ENCODE results near the gene PIAS2. TPM values are rescaled to one million over a fixed set of nuclear protein-coding genes. Genes with fewer than 3 reads are reported as not detected.

The PIAS2 gene
- polyA plus RNA-seq, 3 donors, result 9.9 to 13.2 (median 11.0) TPM

- H3K4me1 Mint-ChIP-seq, result peaks cover 40% of the 10 kb centered on the region
- Histone ChIP-seq H3K36me3 (replicated peaks in 1 of 2; ENCODE audit: control insufficient read depth in 1 of 2, insufficient read depth in 2 of 2, low read length in 2 of 2) (no peaks in the 10 kb centered on the region), H3K27me3 (ENCODE audit: control insufficient read depth in 2 of 2, insufficient read depth in 2 of 2, low read length in 2 of 2) (no peaks in the 10 kb centered on the region), H4K20me1 (ENCODE audit: insufficient read depth, low read length) (peaks cover 17% of the 10 kb centered on the region), H3K9ac (ENCODE audit: insufficient read depth, low read length, poor library complexity, severe bottlenecking) (peak overlapping the region; percentile 74), H3K27ac (ENCODE audit: low read depth in 1 of 2, low read length in 2 of 2) (no peak overlapping the region), H3K9me3 (replicated peaks in 1 of 2; ENCODE audit: control insufficient read depth in 1 of 2, insufficient read depth in 1 of 2, low read length in 2 of 2) (no peaks in the 10 kb centered on the region), H3K4me2 (replicated peaks; ENCODE audit: extremely low read depth, low read length, poor library complexity, severe bottlenecking) (peak overlapping the region; percentile 93), H3K79me2 (ENCODE audit: insufficient read depth, low read length) (peaks cover 54% of the 10 kb centered on the region), H2AFZ (ENCODE audit: insufficient read depth, low read depth, low read length, poor library complexity, severe bottlenecking) (peak overlapping the region; percentile 90), H3K4me3 (replicated peaks in 1 of 3; ENCODE audit: low read depth in 2 of 3, low read length in 3 of 3) (peak overlapping the region; percentile 63 to 98 (median 84)), H3K4me1 (ENCODE audit: control insufficient read depth in 1 of 2, insufficient read depth in 2 of 2, low read length in 2 of 2) (peaks cover 18 to 23% of the 10 kb centered on the region in 2 donors)
- WGBS (ENCODE audit: insufficient coverage), result no CpG with 5 or more reads among the region's 12 CpGs
- TF ChIP-seq CTCF (IDR thresholded peaks at IDR 0.05), result no peak
- intact Hi-C loops (cut with micrococcal nuclease), result no loop called here
- H3K27me3 Mint-ChIP-seq (ENCODE audit: low read depth in 3 of 3), result peaks cover 0 to 10% (median 0%) of the 10 kb centered on the region in 3 donors
- H3K27ac Mint-ChIP-seq, result no peak overlapping the region
- peak overlapping the region; percentile 89 to 93 for H3K4me3 Mint-ChIP-seq
- H3K36me3 Mint-ChIP-seq, result no peaks in the 10 kb centered on the region
- peaks cover 0 to 1% (median 0%) of the 10 kb centered on the region in 7 donors for H3K9me3 Mint-ChIP-seq
- DNase-seq, result no peak
Measured at GRCh38 chr18:46915800-46916550, 1.3 kb downstream of the PIAS2 start.

- Mint-ChIP-seq H3K9me3 (peaks cover 0 to 5% (median 3%) of the 10 kb centered on the region in 7 donors), H3K27ac (no peak overlapping the region), H3K4me1 (peaks cover 19% of the 10 kb centered on the region), H3K36me3 (peaks cover 0 to 11% of the 10 kb centered on the region in 2 donors), H3K4me3 (no peak overlapping the region), H3K27me3 (ENCODE audit: low read depth in 3 of 3) (no peaks in the 10 kb centered on the region)
- no peak overlapping the region for H2AFZ ChIP-seq (ENCODE audit: insufficient read depth, low read depth, low read length, poor library complexity, severe bottlenecking)
- no peak for TF ChIP-seq CTCF (IDR thresholded peaks at IDR 0.05)
- H3K79me2 ChIP-seq (ENCODE audit: insufficient read depth, low read length), result peaks cover 71% of the 10 kb centered on the region
- intact Hi-C loops (cut with micrococcal nuclease), result no loop called here
- H3K9ac ChIP-seq (ENCODE audit: insufficient read depth, low read length, poor library complexity, severe bottlenecking), result no peak overlapping the region
- H4K20me1 ChIP-seq (ENCODE audit: insufficient read depth, low read length), result peaks cover 17% of the 10 kb centered on the region
- H3K36me3 ChIP-seq (replicated peaks in 1 of 2; ENCODE audit: control insufficient read depth in 1 of 2, insufficient read depth in 2 of 2, low read length in 2 of 2), result no peaks in the 10 kb centered on the region
- H3K4me2 ChIP-seq (replicated peaks; ENCODE audit: extremely low read depth, low read length, poor library complexity, severe bottlenecking), result no peak overlapping the region
- WGBS (ENCODE audit: insufficient coverage), result no CpG with 5 or more reads among the region's 3 CpGs
- H3K4me3 ChIP-seq (replicated peaks in 1 of 3; ENCODE audit: low read depth in 2 of 3, low read length in 3 of 3), result no peak overlapping the region
- no peak overlapping the region for H3K27ac ChIP-seq (ENCODE audit: low read depth in 1 of 2, low read length in 2 of 2)
- DNase-seq, result no peak
- no peaks in the 10 kb centered on the region for H3K9me3 ChIP-seq (replicated peaks in 1 of 2; ENCODE audit: control insufficient read depth in 1 of 2, insufficient read depth in 1 of 2, low read length in 2 of 2)
- peaks cover 2 to 3% of the 10 kb centered on the region in 2 donors for H3K4me1 ChIP-seq (ENCODE audit: control insufficient read depth in 1 of 2, insufficient read depth in 2 of 2, low read length in 2 of 2)
- H3K27me3 ChIP-seq (ENCODE audit: control insufficient read depth in 2 of 2, insufficient read depth in 2 of 2, low read length in 2 of 2), result no peaks in the 10 kb centered on the region
Measured at GRCh38 chr18:46910856-46911255, 6.5 kb downstream of the PIAS2 start.

All from CD14-positive monocyte (primary cell).